A673 (cell line): ENCODE data around the gene ATP8A2. TPM values are rescaled to one million over a fixed set of nuclear protein-coding genes. Genes with fewer than 3 reads are reported as not detected.

Experiments used
- BruUV-seq: library from RNA; stranded (reverse); fragments of 400-500 nt; replicated peaks from 2 replicates; lab custom pipeline; 2021; lab: Mats Ljungman, UMichigan
- CTCF ChIA-PET: fragments of 300-600 bp; sonication (Branson Sonifier 250); formaldehyde crosslinking; loops from one replicate; lab custom pipeline; 2022; ENCODE audit warnings: antibody characterized with exemption; lab: Charles Lee
- POLR2A ChIA-PET: fragments of 300-600 bp; sonication (Branson Sonifier 250); formaldehyde crosslinking; loops from one replicate; lab custom pipeline; 2022; ENCODE audit warnings: antibody characterized with exemption; ENCODE audit not compliant: low non-redundant PET; lab: Charles Lee
- DNase-seq: peaks from one replicate; pipeline ENCODE4 v3.0.0-alpha.2; 2015; ENCODE audit warnings: low spot score
- H3K27ac ChIP-seq: fragments of 200-600 bp; sonication (generic); 2 replicates; pipeline ENCODE4 v1.5.1; 2016; ENCODE audit warnings: mixed run types, low read depth, mild to moderate bottlenecking, mixed read lengths, antibody characterized with exemption, low read length; ENCODE audit not compliant: poor library complexity, severe bottlenecking
- H3K27me3 ChIP-seq: fragments of 200-600 bp; sonication (generic); replicated peaks from 2 replicates; pipeline ENCODE4 v1.6.1; 2017; ENCODE audit warnings: mixed run types, low read depth, mild to moderate bottlenecking, mixed read lengths, antibody characterized with exemption, low read length; ENCODE audit not compliant: insufficient read depth, poor library complexity
- H3K36me3 ChIP-seq: fragments of 200-600 bp; sonication (generic); 2 replicates; pipeline ENCODE4 v1.6.1; 2016; ENCODE audit warnings: mixed run types, mild to moderate bottlenecking, mixed read lengths, antibody characterized with exemption, low read length; ENCODE audit not compliant: insufficient read depth, poor library complexity, severe bottlenecking
- H3K4me1 ChIP-seq: fragments of 200-600 bp; sonication (generic); 2 replicates; pipeline ENCODE4 v1.6.1; 2017; ENCODE audit warnings: mixed run types, mild to moderate bottlenecking, mixed read lengths, antibody characterized with exemption, low read length; ENCODE audit not compliant: insufficient read depth, poor library complexity, severe bottlenecking
- H3K4me3 ChIP-seq: fragments of 200-600 bp; sonication (generic); 2 replicates; pipeline ENCODE4 v1.5.1; 2016; ENCODE audit warnings: low read depth, mixed run types, mild to moderate bottlenecking, mixed read lengths, low read length; ENCODE audit not compliant: poor library complexity, severe bottlenecking
- H3K9me3 ChIP-seq: fragments of 200-600 bp; sonication (generic); 2 replicates; pipeline ENCODE4 v1.6.1; 2016; ENCODE audit warnings: mixed run types, low read depth, mild to moderate bottlenecking, mixed read lengths, antibody characterized with exemption, low read length; ENCODE audit not compliant: poor library complexity, severe bottlenecking
- EZH2 ChIP-seq: fragments of 200-600 bp; sonication (generic); IDR thresholded peaks from 2 replicates; pipeline ENCODE4 v1.6.1; 2017; ENCODE audit warnings: borderline replicate concordance, low read depth, mild to moderate bottlenecking, mixed read lengths, antibody characterized with exemption, low read length; ENCODE audit not compliant: poor library complexity, severe bottlenecking
- intact Hi-C: fragments of 100-400 bp; cut with micrococcal nuclease; formaldehyde crosslinking; loops from one replicate; pipeline ENCODE4 v1.10.0; 2022; ENCODE audit not compliant: unreplicated experiment
- total RNA-seq: library from RNA; stranded (reverse); gene quantifications from 2 replicates; pipeline ENCODE4 v1.2.3, GENCODE V29; 2021
- TF ChIP-seq, protein P1 (sequence below): fragments of 300-800, 200-600 bp; sonication (generic); conservative IDR thresholded peaks from 2 replicates; pipeline ENCODE4 v1.5.1; 2017; ENCODE audit warnings: low read depth, mild to moderate bottlenecking, antibody characterized with exemption, low read length, moderate library complexity, mixed read lengths

The ATP8A2 gene
- total RNA-seq, 1 experiment from 2014 or later: 0.92 TPM

DNA sequence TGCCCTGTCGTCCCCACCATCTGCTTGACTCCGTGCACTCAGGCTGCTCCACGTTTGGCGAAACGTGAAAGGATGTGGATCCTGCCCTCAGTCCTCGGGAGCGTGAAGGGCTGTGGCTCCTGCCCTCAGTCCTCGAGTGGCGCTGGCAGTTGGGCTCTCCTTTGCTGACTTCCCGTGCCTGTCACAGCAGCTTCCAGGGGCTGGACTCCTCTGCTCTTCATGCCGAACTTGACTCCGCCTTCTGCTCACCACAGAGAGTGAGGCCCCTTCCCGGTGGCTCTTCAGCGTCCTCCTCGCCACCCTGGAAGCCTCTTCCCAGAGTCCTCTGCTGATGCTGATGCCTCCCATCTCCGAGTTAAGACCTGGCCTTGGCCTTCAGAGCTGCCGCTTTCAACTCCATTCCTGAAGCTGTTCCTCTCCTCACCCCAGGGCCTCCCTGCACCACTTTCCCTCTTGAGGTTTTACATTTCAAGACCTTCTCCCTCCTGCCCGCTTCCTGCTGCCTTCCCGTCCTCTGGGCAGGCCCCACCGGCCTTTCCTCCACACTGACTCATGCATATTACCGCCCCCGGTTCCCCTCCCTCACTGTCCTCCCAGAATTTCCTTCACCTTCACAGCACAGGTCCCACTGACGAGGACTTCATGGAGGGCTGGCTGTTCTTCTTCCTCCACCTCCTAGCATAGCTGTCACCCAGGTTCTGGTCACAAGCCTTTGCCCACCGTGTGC is 568.4 kb downstream of the ATP8A2 start:
- H3K36me3 ChIP-seq: no peaks in the 10 kb centered on the region
- no peaks in the 10 kb centered on the region for H3K27me3 ChIP-seq
- H3K9me3 ChIP-seq: no peaks in the 10 kb centered on the region
- no TSS peak for BruUV-seq
- no peak overlapping the region for H3K27ac ChIP-seq
- ChIA-PET POLR2A (no interaction called here), CTCF (no interaction called here)
- TF ChIP-seq, protein P1, sequence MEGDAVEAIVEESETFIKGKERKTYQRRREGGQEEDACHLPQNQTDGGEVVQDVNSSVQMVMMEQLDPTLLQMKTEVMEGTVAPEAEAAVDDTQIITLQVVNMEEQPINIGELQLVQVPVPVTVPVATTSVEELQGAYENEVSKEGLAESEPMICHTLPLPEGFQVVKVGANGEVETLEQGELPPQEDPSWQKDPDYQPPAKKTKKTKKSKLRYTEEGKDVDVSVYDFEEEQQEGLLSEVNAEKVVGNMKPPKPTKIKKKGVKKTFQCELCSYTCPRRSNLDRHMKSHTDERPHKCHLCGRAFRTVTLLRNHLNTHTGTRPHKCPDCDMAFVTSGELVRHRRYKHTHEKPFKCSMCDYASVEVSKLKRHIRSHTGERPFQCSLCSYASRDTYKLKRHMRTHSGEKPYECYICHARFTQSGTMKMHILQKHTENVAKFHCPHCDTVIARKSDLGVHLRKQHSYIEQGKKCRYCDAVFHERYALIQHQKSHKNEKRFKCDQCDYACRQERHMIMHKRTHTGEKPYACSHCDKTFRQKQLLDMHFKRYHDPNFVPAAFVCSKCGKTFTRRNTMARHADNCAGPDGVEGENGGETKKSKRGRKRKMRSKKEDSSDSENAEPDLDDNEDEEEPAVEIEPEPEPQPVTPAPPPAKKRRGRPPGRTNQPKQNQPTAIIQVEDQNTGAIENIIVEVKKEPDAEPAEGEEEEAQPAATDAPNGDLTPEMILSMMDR: no peak
- no peak for TF ChIP-seq EZH2
- intact Hi-C loops: no loop called here
- no peak overlapping the region for H3K4me3 ChIP-seq
- no peak for DNase-seq
- peaks cover 19% of the 10 kb centered on the region for H3K4me1 ChIP-seq

DNA sequence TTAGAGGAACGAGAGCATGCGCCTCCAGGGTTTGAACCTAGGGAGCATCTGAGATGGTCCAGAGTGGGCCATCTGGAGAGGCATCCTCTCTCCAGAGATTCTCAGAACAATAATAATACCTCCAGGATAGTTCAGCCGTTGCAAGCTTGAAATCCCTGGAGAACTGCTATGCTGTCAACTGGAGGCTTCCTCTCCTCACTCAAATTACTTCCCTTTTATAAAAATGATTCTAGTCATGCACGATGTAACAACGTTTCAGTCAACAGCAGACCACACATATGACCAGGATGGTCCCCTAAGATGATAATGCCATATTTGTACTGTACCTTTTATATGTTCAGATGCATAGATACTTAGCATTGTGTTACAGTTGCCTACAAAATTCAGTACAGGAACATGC is 571.3 kb downstream of the ATP8A2 start:
- DNase-seq: no peak
- Histone ChIP-seq H3K9me3 (no peaks in the 10 kb centered on the region), H3K4me3 (no peak overlapping the region), H3K27ac (no peak overlapping the region), H3K4me1 (peaks cover 32% of the 10 kb centered on the region), H3K27me3 (no peaks in the 10 kb centered on the region), H3K36me3 (no peaks in the 10 kb centered on the region)
- intact Hi-C loops: no loop called here
- ChIA-PET CTCF (no interaction called here), POLR2A (no interaction called here)
- no peak for TF ChIP-seq EZH2
- no TSS peak for BruUV-seq

DNA sequence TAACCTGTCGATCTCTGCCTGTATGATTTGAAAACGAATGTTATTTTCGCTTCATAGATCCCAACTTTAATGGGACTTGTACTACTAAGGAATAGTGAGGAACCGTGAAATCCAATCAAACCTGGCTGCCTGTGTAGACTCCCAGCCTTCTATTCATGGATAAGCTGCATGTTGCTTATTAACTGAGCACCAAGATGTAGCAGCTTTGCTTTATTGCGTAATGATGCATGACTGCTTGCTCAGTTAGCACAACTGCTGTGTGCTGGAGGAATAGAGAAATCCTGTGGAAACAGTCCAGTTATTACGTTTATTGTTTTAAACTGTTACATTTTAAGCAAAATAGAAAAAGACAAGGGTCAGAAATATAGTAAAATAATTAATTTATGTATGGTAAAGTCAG is 571.9 kb downstream of the ATP8A2 start:
- no peaks in the 10 kb centered on the region for H3K9me3 ChIP-seq
- H3K4me3 ChIP-seq: no peak overlapping the region
- intact Hi-C loops: no loop called here
- peak; percentile 56 for DNase-seq
- TF ChIP-seq EZH2: no peak
- TF ChIP-seq, protein P1: no peak
- H3K27ac ChIP-seq: no peak overlapping the region
- peaks cover 32% of the 10 kb centered on the region for H3K4me1 ChIP-seq
- POLR2A ChIA-PET: no interaction called here
- CTCF ChIA-PET: no interaction called here
- H3K27me3 ChIP-seq: no peaks in the 10 kb centered on the region
- no TSS peak for BruUV-seq
- H3K36me3 ChIP-seq: no peaks in the 10 kb centered on the region

DNA sequence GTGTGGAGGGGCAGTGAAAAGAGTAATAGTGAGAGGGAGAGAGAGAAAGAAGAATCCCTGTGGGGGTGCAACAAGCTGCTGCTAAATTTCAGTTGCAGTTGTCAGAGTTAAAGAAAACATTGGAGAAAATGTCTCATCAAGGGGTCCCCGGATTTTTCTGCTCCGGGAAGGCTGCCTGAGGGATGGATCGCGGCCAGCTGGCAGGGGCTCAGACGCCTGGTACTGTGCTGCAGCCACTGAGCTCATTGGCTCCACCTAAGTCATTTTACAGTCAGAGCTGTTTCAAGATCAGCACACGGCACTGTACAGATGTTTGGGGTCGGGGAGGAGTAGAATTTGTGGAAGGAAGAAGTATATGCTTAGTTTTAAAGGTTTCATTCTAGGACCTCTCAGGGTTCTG is 573.8 kb downstream of the ATP8A2 start:
- Histone ChIP-seq H3K27ac (no peak overlapping the region), H3K36me3 (no peaks in the 10 kb centered on the region), H3K9me3 (no peaks in the 10 kb centered on the region), H3K4me1 (peaks cover 32% of the 10 kb centered on the region), H3K4me3 (no peak overlapping the region), H3K27me3 (no peaks in the 10 kb centered on the region)
- intact Hi-C loops: no loop called here
- DNase-seq: peak; percentile 26
- ChIA-PET CTCF (no interaction called here), POLR2A (no interaction called here)
- BruUV-seq: no TSS peak
- no peak for TF ChIP-seq EZH2
- TF ChIP-seq, protein P1: no peak
